ENCODE data around the gene CLCN5.
A peak's percentile ranks its signal among the peaks of the same experiment; 100 is the strongest.

Gene CLCN5

DNA sequence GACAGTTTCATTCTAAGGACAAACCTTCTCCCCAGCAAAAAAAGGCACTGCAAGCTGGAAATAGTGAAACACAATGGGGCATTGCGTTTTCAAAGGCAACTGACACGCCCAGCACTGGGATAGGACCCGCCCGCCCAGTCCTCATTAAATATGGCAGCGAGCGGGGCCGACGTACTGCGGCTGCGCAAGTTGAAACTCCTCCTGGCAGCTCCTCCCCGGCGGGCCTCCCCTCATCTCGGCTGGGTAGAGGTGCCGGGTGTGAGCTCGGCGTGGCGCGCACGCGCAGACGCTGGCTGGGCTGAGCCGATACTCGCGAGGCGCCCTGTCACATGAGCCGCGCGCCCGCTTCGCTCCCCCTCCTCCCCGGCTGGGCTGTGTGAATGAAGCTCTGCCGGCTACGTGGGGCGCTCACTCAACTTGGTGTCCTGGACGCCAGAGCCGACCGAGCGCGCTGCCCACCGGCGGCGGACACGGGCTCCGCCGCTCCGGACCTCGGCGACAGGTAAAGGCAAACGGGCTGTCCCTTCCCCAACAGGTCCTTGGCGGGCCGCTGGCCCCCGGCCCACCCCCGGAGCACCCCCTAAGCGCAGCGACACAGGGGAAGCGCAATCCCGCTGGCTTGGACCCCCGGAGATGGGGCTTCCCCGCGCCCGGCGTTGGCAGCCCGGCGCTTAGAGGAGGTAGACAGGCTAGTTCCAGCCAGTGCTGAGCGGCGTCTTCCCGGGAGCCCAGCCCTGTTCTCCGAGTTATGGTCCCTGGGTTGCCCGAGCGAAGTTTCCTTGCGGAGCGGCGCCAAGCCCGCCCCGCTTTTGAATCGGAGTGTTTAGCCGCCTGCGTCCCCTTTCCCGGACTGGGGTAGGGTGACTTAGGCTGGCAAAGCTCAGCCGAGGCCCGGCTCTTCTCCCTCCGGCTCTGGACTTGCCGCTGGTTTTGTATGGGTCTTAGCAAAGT is at the start of gene CLCN5:
Gene CLCN5, plus strand, starts transcription at position 306 of the 951 bp plus-strand sequence. CDS start 2,703 bp downstream, outside the sequence.
- peak; percentile 90 for DNase-seq

DNA sequence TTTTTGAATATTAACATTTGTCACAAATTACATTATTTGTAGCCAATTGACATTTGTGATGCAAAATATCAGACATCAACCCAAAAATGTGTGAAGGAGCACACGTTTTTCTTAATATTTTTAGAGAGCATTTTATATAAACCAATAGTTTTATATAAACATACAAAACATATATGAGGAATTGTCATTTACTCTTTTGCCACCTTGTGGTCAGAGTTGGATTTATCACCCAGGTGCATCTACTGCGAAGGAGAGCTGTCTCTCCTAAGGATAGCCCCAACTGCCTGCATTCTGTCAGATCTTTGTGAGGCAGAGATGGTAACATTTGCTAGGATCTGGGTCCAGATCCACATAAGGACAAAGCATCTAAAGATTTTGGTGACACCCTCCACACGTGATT is 45.6 kb upstream of the CLCN5 start:
- no peak for DNase-seq

DNA sequence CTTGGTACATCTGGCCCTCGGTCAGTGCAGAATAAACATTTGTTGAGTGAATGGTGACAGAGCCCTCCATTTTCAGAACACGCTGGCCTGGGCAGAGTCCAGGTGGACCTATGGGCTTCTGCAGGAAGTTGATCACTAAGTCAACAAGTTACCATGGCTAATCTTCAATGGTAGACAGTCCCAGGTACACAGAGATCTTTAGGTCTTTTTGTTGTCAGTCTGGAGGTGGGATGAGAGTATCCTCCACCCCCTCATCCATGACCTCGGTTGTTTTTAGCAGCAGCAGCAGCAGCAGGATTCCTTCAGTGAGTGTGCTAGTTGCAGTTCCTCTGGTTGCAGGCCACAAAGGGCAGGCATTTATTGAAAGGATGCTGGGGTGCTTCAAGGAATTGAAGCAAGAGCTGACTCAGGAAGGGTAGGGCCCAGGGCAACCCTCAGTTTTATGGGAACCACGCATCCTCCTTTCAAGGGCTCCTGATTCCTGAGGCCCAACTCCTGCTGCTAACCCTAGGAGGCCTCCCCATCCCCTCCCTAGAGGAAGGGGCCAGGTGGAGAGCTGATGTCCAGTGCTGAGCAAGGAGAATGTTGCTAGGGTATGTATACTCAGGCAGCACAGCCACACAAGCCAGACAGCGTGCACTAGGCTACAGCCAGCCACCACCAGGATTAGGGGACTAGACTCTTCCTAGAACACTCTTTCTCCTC is 44.8 kb upstream of the CLCN5 start:
- DNase-seq: no peak

- no peak for DNase-seq
These were observed 44.1 kb upstream of the CLCN5 start for GRCh38 chrX:49878128-49878833.

- peak; percentile 76 for DNase-seq
These were observed 43.4 kb upstream of the CLCN5 start, which contains the start of gene USP27X for GRCh38 chrX:49878834-49879655. Gene USP27X (plus strand): TSS chrX:49879484. CDS start chrX:49880308, 824 bp downstream.

DNA sequence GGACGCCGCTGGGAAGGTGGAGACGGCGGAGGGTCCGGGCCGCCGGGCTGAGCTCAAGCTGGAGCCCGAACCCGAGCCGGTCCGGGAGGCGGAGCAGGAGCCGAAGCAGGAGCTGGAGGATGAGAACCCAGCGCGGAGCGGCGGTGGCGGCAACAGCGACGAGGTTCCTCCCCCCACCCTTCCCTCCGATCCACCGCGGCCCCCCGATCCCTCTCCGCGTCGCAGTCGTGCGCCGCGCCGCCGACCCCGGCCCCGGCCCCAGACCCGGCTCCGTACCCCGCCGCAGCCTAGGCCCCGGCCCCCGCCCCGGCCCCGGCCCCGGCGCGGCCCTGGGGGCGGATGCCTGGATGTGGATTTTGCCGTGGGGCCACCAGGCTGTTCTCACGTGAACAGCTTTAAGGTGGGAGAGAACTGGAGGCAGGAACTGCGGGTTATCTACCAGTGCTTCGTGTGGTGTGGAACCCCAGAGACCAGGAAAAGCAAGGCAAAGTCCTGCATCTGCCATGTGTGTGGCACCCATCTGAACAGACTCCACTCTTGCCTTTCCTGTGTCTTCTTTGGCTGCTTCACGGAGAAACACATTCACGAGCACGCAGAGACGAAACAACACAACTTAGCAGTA is 42.6 kb upstream of the CLCN5 start:
- no peak for DNase-seq

DNA sequence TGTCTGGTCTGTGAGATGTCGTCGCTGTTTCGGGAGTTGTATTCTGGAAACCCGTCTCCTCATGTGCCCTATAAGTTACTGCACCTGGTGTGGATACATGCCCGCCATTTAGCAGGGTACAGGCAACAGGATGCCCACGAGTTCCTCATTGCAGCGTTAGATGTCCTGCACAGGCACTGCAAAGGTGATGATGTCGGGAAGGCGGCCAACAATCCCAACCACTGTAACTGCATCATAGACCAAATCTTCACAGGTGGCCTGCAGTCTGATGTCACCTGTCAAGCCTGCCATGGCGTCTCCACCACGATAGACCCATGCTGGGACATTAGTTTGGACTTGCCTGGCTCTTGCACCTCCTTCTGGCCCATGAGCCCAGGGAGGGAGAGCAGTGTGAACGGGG is 41.7 kb upstream of the CLCN5 start:
- no peak for DNase-seq

DNA sequence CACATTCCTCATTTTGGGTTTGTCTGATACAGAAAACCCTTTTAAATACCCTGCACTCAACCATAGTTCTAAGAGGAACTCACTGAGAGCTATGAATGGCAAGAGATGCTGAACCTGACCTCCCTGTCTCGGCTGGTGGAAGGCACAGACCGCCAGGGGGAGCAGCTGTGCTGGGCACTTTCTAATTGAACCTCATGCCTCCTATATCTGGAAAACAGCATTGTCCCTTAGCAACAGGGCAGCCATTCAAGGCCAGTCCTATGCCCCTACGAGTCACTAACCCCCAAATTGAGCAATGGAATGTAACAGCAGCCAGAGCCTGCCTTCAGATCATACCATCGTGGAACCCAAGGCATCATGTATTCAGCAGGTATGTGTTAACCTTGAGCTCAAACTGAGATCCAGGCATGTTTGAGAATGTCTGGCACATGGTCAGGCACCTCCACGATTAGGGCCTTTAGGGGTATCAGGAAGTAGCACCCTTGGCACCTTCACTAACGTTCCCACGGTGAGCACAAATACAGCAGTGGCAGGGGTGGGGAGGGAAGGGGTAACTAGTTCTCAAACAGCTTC is 38.0 kb upstream of the CLCN5 start:
- DNase-seq: peak; percentile 51

DNA sequence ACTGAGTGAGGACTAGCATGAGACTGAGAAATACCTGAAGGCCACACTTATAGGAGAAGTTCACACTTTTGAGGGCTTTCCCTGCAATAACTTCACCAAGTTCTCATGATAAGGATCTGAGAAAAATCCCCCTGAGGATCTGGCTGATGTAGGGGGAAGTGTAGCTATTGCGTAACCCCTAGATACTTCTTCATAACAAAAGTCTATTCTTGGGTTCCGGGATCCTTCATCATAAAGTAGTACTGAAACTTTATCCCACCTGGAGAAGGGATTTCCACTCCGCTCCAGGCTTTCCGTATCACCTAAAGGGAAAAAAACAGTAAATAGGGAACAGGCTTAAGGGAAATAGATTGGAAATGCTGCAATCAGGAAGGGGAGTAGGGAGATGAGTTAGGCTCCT is 29.9 kb upstream of the CLCN5 start:
- no peak for DNase-seq

DNA sequence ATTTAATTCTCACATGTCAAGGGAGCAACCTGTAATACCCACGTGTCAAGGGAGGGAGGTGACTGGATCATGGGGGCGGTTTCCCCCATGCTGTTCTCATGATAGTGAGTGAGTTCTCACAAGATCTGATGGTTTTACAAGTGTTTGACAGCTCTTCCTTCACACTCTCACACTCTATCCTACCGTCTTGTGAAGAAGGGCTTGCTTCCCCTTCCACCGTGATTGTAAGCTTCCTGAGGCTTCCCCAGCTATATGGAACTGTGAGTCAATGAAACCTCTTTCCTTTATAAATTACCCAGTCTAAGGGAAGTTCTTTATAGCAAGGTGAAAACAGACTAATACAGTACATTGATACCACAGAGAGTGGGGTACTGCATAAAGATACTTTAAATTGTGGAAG is 25.4 kb upstream of the CLCN5 start:
- no peak for DNase-seq

- no peak for DNase-seq
These were observed 21.3 kb upstream of the CLCN5 start for GRCh38 chrX:49901048-49901447.

GRCh38 chrX:49910344-49910743 is 12.1 kb upstream of the CLCN5 start:
- DNase-seq: no peak

- no peak for DNase-seq
These were observed 10.3 kb upstream of the CLCN5 start for GRCh38 chrX:49912086-49912485.

- no peak for DNase-seq
These were observed 9.5 kb upstream of the CLCN5 start for GRCh38 chrX:49912861-49913260.

DNA sequence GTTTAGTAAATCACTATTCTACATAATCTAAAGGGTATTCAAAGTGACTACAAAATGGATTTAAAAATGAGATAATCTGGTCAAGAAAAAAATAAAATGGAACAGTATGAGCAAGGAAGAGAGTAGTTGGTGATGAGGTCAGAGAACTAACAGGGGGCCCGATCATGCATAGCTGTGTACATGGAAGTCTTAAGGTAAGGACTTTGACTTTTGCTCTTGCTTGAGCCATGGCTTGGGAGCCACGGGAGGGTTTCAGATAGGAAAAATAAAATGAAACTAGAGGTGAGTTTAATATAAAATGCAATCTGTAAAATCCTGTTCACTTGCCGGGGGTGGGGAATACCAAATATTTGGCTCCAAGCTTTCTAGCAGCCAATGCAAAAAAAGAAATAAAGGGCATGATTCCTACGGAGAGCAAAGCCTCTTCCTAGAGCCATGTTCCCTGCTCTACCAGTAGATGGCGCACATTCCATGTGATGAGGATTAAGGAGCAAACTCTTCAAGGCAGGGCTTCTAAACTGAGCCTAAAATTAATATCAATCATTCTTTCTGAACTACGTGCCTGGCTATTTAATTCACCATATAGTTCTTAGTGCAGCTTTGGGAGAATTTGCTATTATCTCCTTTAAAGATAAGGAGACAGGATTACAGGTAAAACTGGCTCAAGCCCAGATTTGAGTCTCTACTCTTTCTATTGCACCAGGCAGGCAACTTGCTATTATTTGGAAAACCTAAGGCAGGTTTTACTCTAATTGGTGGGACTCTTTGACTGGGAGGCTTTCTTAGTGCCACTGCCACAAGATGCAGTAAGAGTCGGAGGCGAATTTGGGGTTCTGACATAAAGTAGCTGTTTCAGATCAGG is 6.8 kb upstream of the CLCN5 start:
- peak; percentile 52 for DNase-seq

DNA sequence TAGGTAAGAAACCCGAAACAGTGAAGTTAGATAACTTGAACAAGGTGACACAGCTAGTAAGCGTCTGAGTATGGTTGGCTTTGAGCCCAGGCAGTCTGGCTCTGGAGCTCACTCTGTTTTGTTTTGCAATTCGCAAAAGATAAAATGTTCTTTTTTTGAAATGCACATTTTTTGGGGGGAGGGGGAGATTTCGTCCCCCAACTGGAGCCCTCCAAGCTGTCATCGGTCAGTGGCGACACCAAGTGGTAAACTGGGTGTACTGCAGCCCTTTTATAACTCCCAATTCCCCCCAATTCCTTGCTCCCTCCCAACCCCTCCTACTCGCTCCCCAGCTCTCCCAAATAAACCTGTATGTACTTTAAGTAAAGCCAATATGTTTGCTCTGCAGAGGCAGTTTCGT is 2.8 kb upstream of the CLCN5 start:
- DNase-seq: peak; percentile 17

DNA sequence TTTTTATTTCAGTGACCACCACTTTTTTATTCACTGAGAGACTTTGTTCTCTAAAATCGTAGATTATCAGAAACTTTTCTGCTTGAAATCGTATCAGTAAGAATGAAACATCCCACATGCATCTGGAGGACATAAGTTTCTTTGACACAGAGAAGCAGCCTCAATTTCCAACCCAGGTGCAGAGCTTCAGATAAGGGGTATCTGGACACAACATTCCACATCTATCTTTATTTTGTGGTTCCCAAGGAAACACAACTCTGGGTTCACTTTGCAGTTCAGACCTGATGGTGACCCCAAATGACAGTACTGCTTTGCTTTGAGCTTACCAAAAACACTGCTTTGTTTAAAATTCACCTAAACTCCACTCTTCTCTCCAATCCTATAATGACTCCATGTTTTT is 1.3 kb upstream of the CLCN5 start:
- no peak for DNase-seq

DNA sequence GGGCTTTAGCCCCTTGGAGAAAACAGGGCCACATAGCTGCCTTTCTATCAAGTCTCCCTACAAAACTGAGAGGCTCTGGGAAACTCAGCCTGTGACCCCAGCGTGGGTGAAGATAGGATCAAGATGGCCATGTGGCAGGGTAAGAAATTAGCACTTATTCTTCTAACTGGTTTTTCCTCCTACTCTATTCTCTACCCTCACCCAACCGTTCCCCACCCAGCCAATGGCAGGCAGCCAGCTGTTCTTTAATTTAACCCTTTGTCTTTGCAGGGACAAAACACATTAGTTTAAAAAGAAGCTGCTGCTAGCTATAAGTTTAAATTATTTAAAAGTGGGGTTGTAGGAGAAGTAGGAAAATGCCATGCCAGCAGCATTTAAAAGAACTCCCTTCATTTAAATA is 2.8 kb downstream of the CLCN5 start:
- DNase-seq: no peak

GRCh38 chrX:49930039-49930438 is 7.6 kb downstream of the CLCN5 start:
- DNase-seq: no peak

DNA sequence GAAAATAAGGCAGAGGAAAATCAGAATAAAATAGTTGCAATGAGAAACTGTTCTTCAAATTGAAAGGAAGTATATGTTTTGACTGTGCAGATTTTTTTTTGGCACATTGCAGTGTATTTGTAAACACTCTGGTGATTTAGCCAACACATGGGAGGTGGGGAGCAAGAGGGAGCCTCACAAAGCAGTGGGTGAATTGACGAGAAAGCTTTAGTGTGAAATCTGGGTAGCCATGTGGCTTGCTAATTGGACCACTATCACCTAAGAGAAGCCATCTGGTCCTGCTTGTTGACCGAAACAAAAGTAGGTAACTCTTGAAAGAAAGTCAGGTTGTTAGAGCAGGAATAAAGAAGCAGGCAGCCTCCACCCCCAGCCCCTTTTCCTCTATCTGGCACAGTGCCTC is 10.4 kb downstream of the CLCN5 start:
- DNase-seq: no peak

GRCh38 chrX:49934148-49934547 is 11.8 kb downstream of the CLCN5 start:
- no peak for DNase-seq
